ENCODE measurements around the gene APCDD1. TPM values are rescaled to one million over a fixed set of nuclear protein-coding genes. Genes with fewer than 3 reads are reported as not detected.

The APCDD1 gene
- total RNA-seq, 2 donors from 2014 or later: 38.2 to 75.8 TPM

DNA sequence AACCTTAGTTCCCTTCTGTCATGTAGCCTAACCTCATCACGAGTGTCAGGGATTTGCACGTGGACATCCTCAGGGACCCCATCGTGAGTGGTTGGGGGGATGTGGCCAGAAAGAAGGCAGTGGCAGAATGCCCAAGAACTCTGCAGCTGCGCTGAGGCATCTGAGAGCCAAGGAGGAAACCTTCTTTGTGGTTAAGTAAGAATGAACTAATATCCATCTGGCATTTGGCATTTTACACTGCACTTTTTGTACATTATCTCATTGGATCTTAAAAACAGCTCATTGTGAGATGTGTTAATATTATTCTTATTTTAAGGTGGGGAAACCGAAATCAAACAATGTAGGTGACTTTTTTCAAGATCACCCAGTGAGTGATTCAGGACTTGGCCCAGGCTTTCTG is 32.6 kb upstream of the APCDD1 start:
- no peak for ATAC-seq (ENCODE audit: insufficient number of reproducible peaks, low FRiP score, low read depth)

DNA sequence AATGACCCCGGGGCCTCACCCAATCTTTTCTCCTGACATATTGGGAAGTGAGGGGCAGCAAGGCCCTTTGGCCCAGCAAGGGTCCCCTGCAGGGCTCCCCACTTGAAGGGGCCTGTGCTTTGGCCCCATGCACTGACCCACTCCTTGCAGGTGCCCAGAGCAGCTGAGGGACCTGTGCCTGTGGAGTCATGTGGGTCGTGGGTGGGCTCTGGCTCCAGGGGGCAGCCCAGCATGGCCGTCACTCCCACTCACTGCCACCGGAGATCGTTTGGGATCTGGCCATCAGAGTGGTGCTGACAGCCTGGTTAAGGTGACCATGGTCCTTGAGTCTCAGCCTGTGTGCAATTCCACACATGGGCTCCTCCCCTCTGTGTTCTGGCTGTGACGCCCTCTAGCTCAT is 31.7 kb upstream of the APCDD1 start:
- H3K36me3 ChIP-seq: no peaks in the 10 kb centered on the region
- no peak overlapping the region for H3K4me3 ChIP-seq
- no peaks in the 10 kb centered on the region for H3K27me3 ChIP-seq (replicated peaks; ENCODE audit: insufficient read depth)
- no peak for ATAC-seq (ENCODE audit: insufficient number of reproducible peaks, low FRiP score, low read depth)
- peaks cover 0 to 5% of the 10 kb centered on the region in 2 donors for H3K4me1 ChIP-seq (ENCODE audit: control insufficient read depth in 1 of 2, low read depth in 2 of 2)
- no peaks in the 10 kb centered on the region for H3K9me3 ChIP-seq
- no peak overlapping the region for H3K27ac ChIP-seq
- TF ChIP-seq, protein P1, sequence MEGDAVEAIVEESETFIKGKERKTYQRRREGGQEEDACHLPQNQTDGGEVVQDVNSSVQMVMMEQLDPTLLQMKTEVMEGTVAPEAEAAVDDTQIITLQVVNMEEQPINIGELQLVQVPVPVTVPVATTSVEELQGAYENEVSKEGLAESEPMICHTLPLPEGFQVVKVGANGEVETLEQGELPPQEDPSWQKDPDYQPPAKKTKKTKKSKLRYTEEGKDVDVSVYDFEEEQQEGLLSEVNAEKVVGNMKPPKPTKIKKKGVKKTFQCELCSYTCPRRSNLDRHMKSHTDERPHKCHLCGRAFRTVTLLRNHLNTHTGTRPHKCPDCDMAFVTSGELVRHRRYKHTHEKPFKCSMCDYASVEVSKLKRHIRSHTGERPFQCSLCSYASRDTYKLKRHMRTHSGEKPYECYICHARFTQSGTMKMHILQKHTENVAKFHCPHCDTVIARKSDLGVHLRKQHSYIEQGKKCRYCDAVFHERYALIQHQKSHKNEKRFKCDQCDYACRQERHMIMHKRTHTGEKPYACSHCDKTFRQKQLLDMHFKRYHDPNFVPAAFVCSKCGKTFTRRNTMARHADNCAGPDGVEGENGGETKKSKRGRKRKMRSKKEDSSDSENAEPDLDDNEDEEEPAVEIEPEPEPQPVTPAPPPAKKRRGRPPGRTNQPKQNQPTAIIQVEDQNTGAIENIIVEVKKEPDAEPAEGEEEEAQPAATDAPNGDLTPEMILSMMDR (IDR thresholded peaks at IDR 0.05): no peak
- no peak for DNase-seq (ENCODE audit: low spot score)

More for the DNA sequence above, 32.6 kb upstream of the APCDD1 start:
- TF ChIP-seq, protein P1 (IDR thresholded peaks at IDR 0.05): no peak
- H3K27me3 ChIP-seq (replicated peaks; ENCODE audit: insufficient read depth): no peaks in the 10 kb centered on the region
- DNase-seq (ENCODE audit: low spot score): no peak
- no peaks in the 10 kb centered on the region for H3K36me3 ChIP-seq
- H3K27ac ChIP-seq: no peak overlapping the region
- H3K4me3 ChIP-seq: no peak overlapping the region
- no peaks in the 10 kb centered on the region for H3K9me3 ChIP-seq
- H3K4me1 ChIP-seq (ENCODE audit: control insufficient read depth in 1 of 2, low read depth in 2 of 2): peaks cover 0 to 12% of the 10 kb centered on the region in 2 donors

DNA sequence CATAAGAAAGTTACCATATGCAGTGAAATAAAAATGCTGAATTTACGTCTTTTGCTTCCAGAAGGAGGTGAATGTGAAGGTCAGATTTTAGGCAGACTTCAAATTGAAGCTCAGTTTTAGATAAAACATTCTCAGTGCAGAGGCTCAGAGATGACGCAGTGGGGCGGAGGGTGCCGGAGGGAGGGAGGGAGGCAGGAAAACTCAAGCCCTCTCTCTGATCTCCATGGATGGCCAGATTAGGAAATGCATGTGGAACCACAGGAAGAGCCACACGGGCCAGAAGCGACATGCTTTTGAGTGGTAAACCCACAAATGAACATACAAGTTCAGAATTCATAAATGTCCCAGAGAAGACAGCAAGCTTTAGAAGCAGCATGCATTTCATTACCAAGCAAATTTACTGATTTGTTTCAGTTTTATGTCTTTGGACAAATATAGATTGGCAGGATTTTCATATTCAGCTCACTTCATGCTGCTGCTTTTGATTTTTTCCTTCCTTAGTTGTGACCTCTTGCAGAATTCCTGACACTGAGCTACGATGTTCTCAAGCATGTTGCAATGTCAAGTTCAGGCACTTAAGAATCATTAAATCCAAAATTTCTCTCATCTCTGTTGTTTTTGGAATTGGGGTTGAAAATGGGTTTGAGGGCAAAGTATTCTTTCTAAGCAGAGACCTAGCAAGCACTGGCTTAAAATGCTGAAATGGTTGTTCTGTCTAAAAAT is 29.7 kb upstream of the APCDD1 start:
- DNase-seq (ENCODE audit: low spot score): no peak
- no peaks in the 10 kb centered on the region for H3K9me3 ChIP-seq
- no peaks in the 10 kb centered on the region for H3K27me3 ChIP-seq (replicated peaks; ENCODE audit: insufficient read depth)
- H3K27ac ChIP-seq: no peak overlapping the region
- no peak overlapping the region for H3K4me3 ChIP-seq
- ATAC-seq (ENCODE audit: insufficient number of reproducible peaks, low FRiP score, low read depth): no peak
- no peaks in the 10 kb centered on the region for H3K4me1 ChIP-seq (ENCODE audit: control insufficient read depth in 1 of 2, low read depth in 2 of 2)
- no peaks in the 10 kb centered on the region for H3K36me3 ChIP-seq
- TF ChIP-seq, protein P1 (IDR thresholded peaks at IDR 0.05): no peak

DNA sequence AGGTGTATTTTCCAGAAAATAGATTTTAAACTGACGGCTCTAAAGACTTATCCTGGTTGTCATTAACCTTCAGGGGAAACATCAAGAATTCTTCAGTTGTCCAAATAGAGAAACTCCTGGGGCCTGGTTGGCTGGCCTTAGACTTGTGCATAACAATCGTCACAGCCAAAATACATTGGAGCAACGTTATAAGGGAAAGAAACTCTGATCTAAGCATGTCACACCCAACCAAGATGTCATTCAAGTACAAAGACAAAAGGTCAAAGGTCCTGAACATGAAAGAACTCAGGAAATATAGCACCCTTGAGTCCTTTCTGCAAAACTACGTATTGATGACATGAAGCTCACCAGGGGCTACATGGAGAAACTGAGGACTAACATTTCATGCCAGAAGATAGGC is 23.8 kb upstream of the APCDD1 start:
- H3K9me3 ChIP-seq: no peaks in the 10 kb centered on the region
- DNase-seq (ENCODE audit: low spot score): no peak
- no peak overlapping the region for H3K4me3 ChIP-seq
- H3K4me1 ChIP-seq (ENCODE audit: control insufficient read depth in 1 of 2, low read depth in 2 of 2): no peaks in the 10 kb centered on the region
- no peak overlapping the region for H3K27ac ChIP-seq
- H3K36me3 ChIP-seq: no peaks in the 10 kb centered on the region
- no peak for ATAC-seq (ENCODE audit: insufficient number of reproducible peaks, low FRiP score, low read depth)
- no peaks in the 10 kb centered on the region for H3K27me3 ChIP-seq (replicated peaks; ENCODE audit: insufficient read depth)
- TF ChIP-seq, protein P1 (IDR thresholded peaks at IDR 0.05): no peak

DNA sequence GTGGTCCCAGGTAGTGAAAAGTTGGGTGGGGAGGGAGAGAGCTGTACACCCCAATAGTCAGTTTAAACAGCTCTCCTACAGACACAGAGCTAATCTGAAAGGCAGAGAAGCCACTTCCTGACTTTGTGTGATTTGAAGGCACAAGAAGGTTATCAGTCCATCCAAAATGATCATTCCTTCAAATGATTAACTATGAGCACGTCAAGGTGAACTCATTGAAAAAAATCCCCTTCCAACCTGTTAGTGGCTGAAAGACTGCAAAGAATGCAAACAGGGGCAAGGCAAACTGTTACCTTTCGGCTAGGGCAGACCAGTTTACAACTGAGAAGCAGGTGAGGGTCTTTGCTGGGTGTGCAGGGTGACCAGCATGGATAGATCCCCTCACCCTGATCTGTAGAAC is 22.8 kb upstream of the APCDD1 start:
- no peak overlapping the region for H3K27ac ChIP-seq
- ATAC-seq (ENCODE audit: insufficient number of reproducible peaks, low FRiP score, low read depth): no peak
- no peaks in the 10 kb centered on the region for H3K27me3 ChIP-seq (replicated peaks; ENCODE audit: insufficient read depth)

More for the DNA sequence above, 22.8 kb upstream of the APCDD1 start:
- H3K4me3 ChIP-seq: no peak overlapping the region
- TF ChIP-seq, protein P1 (IDR thresholded peaks at IDR 0.05): no peak
- no peaks in the 10 kb centered on the region for H3K9me3 ChIP-seq
- H3K4me1 ChIP-seq (ENCODE audit: control insufficient read depth in 1 of 2, low read depth in 2 of 2): no peaks in the 10 kb centered on the region
- DNase-seq (ENCODE audit: low spot score): no peak
- H3K36me3 ChIP-seq: no peaks in the 10 kb centered on the region

All from thoracic aorta (tissue), 2 donors.